ENCODE results near the gene MDC1.

GRCh38 chr6:30664994-30665767 is 51.9 kb downstream of the MDC1 start:
- TF ChIP-seq CTCF (conservative IDR thresholded peaks at IDR 0.05; ENCODE audit: low read depth, low read length) = no peak
- TF ChIP-seq EZH2 (IDR thresholded peaks at IDR 0.05; ENCODE audit: borderline replicate concordance, low read depth, low read length, poor library complexity, severe bottlenecking) = no peak

Measured in A673 (cell line).